H1 (cell line): ENCODE results near the gene SH3BP5. TPM values are rescaled to one million over a fixed set of nuclear protein-coding genes. Genes with fewer than 3 reads are reported as not detected.

Source experiments
- CHD7 ChIP-seq: fragments of 300-600 bp; sonication (generic); IDR thresholded peaks from 2 replicates; pipeline ENCODE4 v1.7.1; 2012; ENCODE audit warnings: low read length, moderate library complexity, mild to moderate bottlenecking, inconsistent platforms; ENCODE audit not compliant: insufficient replicate concordance
- GABPA ChIP-seq: IDR thresholded peaks from 2 replicates; pipeline ENCODE4 v1.6.1; 2011; ENCODE audit warnings: mild to moderate bottlenecking, low read length, moderate library complexity, borderline replicate concordance; ENCODE audit not compliant: insufficient read depth
- SP1 ChIP-seq: IDR thresholded peaks from 2 replicates; pipeline ENCODE4 v1.6.1; 2011; ENCODE audit warnings: low read depth, low read length
- ZNF274 ChIP-seq: IDR thresholded peaks from 2 replicates; pipeline ENCODE4 v1.7.0; 2012; ENCODE audit warnings: low read length, borderline replicate concordance; ENCODE audit errors: extremely low read depth
- polyA plus RNA-seq, 7 experiments: library from polyadenylated mRNA; depleted of rRNA in 3 of 7; stranded (reverse) in 5 of 7; unstranded in 2 of 7; fragments of >200 nt in 5 of 7; fragments of 200-250 nt in 2 of 7; gene quantifications; 1 replicate in 5 of 7; 2 replicates in 1 of 7; 4 replicates in 1 of 7; pipeline versions ENCODE4 v1.2.1 to v1.2.3, GENCODE V29; 2011 to 2013; ENCODE audit warnings: missing spikeins in 2 of 7, mixed read lengths in 2 of 7
- total RNA-seq: library from RNA; stranded (reverse); fragmentation: NEBNext Ultra II Directional; extraction: Animal tissue kit (Norgen Biotek cat#: 25700); gene quantifications from 2 replicates; pipeline ENCODE4 v1.2.1, GENCODE V29; 2021
- TF ChIP-seq, protein P1 (sequence below): IDR thresholded peaks from 2 replicates; pipeline ENCODE4 v1.6.1; 2012; ENCODE audit warnings: inconsistent platforms

SH3BP5 gene
- total and polyA plus RNA-seq, 2 of the 8 experiments (the other 6 are each of a cell fraction or from before 2014, with no cell fraction given): 7.1 to 9.7 TPM

DNA sequence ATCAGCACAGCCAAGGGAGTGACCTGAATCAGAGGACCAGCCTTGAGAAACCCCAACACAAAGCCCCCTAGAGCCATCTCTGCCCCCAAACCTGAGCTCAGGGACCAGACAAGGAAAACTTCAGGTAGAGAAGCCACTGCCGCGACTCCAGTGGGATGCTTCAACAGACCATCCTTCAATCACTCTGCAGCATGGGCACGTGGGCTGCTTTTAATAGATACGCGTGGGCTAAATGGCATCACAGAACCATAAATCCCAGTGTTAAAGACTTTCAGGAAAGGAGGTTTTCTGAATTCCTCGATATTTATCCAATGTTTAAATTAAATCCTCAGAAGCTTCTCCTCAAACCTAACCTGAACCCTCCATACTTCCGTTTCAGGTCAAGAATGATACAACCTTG, 30.6 kb downstream of the SH3BP5 start (continued):
- no peak for TF ChIP-seq CHD7
- TF ChIP-seq, protein P1, sequence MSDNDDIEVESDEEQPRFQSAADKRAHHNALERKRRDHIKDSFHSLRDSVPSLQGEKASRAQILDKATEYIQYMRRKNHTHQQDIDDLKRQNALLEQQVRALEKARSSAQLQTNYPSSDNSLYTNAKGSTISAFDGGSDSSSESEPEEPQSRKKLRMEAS: no peak
- no peak for TF ChIP-seq SP1
- no peak for TF ChIP-seq ZNF274
- no peak for TF ChIP-seq GABPA
